Kidney glomerular epithelial cell (primary cell): Measurements from ENCODE around the gene TNIP1.

Experiments used
- DNase-seq: peaks from one replicate; lab custom pipeline; 2025; lab: John Stamatoyannopoulos, UW

TNIP1 gene

DNA sequence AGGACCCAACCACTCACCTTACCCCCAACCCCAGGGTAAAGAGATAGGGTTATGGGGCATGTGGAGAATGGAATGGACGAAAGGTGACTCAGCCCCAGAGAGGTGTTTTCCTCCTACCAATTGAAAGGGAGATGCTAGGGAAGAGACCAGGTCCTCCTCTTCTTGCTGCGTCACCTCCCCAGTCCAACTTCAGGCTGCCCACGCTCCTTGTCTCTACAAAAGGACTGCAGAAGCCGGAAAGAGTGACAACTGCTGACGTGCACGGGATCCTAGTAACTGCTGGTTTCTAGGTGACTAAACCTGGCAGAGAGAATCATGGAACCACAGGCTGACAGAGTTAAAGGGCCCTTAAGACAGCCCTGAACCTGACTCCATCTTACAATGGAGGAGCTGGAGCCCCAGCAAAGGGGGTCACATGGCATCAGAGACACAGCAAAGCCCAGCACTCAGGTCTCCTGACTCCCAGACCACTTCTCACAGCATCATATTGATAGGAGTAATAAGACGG, 58.3 kb downstream of the TNIP1 start:
- DNase-seq, result peak; percentile 56

DNA sequence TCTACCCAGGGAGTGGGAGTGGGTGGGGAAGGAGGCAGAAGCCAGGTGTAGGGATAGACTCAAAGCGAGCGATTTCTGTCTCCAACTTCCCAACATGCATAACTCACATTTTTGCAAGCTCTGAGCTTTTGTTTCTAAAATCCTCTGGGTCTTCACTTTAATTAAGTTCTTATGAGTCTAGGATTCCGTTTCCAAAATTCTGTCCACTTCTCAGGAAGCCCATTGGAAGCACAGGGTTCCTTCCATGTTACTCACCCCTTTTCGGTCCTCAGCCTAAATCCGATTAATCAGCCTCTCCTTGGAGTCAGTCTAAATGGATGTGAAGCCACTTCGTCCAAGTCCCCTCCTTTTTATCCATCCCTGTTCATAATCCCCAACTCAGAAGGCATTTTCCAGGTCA, 59.1 kb downstream of the TNIP1 start:
- DNase-seq, result no peak

DNA sequence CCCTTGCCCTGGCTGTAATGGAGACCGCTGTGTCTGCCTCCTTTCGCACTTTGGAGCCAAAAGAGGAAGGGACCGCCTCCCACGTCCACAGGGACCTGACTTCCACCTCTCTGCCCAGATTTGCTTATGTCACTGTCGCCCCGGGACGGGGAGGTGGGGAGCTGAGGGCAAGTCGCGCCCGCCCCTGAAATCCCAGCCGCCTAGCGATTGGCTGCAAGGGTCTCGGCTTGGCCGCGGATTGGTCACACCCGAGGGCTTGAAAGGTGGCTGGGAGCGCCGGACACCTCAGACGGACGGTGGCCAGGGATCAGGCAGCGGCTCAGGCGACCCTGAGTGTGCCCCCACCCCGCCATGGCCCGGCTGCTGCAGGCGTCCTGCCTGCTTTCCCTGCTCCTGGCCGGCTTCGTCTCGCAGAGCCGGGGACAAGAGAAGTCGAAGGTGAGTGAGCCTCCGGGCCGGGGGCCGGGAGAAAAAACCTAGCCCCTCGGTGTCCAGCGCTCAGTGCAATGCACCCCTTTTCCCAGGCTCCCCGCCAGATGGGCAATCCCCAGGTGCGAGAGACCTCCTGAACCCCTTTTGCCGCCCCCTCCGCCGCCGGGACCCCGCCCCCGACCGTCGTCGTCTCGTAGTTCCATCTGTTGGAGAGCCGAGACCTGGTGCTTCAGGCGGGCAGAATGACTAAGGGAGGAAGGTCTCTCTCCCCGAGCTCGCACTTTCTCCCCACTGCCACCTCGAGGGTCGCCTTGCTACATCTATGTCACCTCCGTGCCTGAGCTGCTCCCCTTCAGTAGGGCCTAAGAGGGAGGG, 60.3 kb downstream of the TNIP1 start, which contains the start of gene GPX3:
GPX3 (plus strand) TSS at position 288 of the 807 bp plus-strand sequence; CDS start at position 352, 64 bp downstream.
- no peak for DNase-seq

DNA sequence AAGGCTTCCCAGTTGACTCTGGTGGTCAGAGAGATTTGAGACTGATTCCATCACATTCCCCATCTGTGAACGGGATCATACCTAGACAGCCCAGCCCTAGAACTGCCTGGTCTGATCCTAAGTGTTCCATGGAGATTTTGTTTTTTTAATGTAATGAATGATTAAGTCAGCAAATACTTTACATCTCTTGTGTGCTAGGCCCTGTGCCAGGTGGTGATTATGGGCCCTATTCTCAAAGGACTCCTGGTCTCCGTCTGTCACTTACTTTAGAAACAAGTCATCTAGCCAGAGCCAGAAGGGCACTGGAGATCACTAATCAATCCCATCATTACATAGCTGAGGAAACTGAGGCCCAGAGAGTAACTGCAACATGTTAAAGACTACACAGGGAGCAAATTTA, 61.5 kb downstream of the TNIP1 start:
- DNase-seq, result no peak

DNA sequence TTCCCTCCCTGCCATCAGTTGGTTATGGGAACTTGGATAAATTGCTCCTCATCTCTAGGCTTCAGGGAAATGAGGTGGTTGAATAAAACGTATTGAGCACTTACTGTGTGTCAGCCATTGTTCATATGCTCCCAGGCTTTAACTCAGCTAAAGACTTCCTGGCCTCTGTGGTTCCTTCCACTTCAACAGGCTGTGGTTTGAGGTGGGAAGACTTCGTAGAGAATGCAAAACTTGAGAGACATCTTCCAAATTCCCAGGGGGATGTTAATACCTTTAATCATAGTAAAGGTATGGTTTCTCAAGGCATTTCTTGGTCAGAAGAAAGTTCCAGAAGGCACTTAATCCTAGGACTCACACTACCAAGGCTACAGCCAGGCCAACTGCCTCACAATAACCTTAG, 62.0 kb downstream of the TNIP1 start:
- DNase-seq, result no peak

DNA sequence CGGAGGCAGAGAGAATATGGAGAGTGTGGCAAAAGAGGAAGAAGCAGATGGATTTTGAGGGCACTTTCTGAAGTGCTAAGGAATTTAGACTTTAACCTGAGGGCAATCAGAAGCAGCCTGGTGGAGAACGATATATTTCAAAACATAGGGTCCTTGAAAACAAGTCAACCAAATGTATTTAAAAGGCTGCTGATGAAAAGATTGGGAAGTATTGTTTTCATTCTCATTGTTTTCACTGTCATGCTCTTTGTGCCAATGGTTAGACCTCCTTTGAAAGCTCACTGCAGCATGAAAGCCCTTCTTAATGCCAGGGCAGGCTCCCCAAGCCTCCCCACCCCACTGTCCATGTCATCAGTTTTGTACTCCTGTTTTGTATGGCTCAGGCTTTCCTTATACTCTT, 62.9 kb downstream of the TNIP1 start:
- DNase-seq, result no peak

DNA sequence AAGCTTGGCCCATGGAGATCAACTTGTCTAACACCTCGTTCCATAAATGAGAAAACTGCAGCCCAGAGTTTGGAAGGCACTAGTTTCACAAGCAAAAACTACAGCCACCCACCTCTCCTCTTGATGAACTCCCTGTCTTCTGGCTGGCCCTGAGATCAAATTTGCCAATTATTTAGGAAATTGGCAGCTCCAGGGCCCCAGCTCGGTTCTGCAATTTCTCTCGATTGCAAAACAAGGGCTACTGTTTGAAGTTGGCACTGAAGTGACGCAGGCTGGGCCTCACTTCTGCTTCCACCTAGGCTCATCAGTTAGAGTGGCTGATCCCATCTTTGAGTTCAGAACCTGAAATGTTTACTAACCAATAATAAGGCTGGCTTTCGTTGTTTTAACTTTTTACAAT, 64.1 kb downstream of the TNIP1 start:
- DNase-seq, result no peak

DNA sequence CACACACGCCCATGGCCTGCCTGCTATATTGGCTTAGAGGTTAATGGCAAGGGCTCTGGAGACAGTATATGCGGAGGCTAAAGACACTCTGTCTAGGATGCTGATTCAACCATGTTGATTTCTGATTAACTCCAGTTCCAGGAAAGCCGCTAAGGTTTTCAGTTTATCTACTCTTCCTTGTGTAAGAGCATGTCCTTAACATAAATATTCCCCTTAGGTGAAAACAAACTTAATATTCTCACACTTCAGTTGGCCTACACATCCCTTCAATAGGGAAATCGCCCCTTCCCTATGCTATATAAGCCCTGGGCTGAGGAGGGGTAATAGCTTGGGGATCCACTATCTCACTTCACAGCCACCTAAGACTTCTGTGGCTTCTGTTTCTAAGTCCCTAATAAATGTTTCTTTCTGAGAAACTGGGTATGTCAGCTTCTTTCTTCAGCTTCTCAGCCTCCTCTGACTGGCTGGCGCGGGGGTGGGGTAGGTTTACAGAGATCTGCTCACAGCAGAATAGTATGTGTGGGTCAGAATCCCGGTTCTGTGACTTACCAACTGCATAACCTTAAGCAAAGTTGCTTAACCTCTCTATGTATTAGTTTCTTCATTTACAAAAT, 64.8 kb downstream of the TNIP1 start:
- DNase-seq, result no peak

DNA sequence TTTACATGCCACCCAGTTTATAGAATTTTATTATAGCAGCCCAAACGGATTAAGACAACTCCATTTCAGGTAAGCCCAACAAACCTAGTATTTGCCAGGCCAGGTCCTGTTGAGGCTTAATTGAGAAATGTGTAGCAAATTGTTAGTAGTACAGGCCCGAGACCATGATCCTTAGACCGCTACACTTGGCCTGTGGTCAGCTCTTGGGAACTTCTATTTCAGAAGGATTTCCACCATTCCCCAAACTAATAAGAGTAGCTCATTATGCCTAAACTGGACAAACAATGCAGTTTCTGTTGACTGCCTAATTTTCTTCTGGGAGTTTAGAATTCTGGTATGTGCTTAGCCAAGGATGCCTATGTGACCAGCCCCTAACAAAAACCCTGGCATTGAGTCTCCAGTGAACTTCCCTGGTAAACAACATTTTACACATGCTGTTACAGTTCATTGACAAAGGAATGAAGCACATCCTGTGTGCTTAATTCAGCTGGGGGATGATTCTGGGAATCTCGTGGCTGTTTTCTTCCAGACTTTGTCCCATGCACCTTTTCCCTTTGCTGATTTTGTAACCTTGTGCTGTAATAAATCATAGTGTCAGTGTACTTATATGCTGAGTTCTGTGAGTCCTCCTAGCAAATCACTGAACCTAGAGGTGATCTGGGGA, 66.0 kb downstream of the TNIP1 start:
- DNase-seq, result peak; percentile 69

DNA sequence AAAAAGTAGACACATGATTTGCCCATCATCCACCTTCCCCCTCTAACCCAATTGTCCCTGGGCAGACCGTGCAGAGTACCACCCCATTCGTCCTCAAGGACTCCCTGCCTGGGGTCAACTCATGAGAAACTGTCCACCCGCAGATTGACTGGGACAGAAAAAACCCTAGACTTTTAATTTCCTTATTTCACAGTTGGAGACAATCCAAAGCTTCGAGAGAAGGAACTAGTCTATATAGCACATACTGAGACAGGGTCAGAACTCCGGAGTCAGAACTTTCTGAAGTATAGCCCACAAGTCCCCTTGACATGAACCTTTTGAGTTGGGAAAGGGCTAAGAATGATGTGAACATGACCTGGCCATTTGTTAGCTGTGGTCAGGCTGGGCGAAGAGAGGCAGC, 68.0 kb downstream of the TNIP1 start:
- DNase-seq, result no peak

DNA sequence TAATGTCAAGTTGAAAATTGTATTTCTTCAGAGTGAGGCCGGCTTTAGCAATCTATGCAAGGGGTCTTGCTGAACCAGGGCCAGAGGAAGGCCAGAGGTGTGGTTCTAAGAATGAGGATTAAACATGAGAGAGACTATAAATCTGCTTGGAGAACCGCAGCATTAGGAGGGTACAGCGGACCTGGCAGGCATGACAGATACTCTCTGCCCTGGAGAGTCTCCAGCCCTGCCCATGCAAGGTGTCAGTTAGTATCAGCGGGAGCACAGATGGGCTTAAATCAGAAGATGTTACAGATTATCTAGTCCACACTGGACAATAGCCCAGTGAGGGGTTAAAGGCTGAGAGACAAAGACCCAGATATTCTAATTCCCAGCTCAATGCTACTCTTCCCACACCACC, 71.9 kb downstream of the TNIP1 start:
- DNase-seq, result no peak

DNA sequence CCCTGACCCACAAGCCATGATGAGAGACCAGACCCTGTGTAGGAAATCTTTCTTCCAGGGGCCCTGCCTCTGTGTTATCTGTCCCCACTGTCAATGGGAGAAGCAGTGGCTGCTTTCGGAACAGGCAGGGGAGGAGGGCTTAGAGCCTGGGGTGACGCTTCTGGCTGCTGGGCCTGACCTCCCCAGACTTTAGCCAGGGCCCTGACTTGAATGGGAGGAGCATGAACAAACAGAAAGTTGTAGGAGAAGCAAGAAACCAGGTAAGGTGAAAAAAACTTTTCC, 72.7 kb downstream of the TNIP1 start:
- no peak for DNase-seq

DNA sequence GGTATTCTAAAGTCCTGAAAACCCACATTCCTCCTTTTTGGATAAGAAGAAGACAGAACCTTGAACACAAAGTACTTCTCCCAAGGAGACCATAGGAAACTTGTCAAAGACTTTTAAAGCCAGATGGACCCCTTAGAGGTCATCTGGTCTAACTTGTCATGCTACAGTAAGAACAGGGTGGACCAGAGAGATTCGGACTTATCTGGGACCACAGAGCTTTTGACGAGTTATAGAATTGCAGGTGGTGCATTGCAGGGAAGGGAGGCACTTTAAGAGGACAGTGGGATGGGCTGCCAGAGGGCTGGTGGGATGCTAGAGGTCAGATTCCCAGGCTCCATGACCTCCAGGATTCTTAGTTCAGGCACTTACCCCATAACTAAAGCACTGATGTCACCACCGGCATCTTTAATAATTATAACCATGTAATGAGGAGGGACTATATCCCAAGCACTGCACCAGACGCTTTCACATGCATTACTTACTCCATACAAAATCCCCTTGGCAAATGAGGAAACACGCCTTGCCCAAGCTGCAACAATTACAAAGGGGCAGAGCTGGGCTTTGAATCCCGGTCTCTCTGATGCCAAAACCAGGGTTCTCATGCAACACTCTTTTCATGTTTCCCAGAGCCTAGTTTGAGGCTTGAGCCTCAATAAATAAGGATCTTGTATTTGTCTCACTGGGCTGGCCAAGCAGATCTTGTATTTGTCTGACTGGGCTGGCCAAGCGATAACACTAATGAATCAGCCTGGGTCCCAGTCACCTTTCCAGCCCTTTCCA, 73.2 kb downstream of the TNIP1 start:
- no peak for DNase-seq

DNA sequence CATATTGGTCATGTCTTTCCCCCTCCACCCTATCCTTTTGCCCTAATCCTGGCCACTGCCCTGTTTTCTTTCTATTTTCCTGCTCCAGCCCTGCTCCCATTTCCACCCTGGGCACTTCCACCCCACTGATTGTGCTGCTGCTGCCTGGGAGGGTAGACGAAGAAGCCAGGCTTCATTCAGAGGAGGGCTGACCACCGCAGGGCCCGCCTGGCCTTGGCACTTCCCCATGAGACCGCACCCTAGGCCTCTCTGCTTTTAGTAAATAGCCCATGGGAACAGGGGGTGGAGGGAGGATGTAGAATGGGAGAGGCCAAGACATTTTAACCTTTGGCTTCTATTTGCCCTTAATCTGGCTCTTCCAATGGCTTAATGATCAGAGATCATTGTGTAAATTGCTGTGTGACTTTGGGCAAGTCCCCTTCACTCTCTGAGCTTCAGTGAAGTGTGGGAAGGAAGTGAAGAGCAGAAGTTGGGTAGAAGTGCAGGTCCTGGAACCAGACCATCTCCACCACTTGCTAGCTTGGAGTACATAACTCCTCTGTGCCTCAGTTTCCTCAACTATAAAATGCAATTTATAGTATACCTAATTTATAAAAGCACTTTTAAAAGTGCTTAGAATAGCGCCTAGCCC, 74.0 kb downstream of the TNIP1 start:
- DNase-seq, result no peak

DNA sequence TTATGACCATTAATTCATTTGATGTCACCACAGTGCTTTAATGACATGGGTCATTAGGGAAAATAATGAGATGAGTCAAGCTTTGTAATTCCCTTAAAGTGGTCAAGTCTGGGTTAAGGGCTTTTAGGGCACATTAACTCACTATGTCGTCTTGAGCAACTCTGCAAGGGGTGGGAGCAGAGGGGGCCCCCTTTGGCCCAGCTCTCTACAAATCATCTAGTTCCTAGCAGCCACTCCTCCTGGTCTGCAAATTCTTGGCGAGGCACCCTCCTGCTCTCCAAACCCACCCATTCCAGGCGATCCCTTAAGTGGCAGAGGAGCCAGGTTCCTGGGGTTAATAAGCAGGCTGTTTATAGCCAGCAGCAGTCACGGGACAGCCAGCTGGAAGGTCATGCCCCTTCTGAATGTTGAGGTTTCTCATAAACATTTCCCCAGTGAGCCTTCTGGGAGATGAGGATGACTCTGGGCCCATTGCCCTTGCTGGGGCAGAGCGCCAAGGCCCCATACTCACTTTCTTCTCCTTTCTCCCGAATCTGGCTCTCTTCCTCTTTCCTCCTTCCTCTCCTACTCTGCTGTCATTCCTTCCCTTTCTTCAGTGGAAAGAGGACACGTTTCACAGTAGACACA, 74.8 kb downstream of the TNIP1 start:
- no peak for DNase-seq

DNA sequence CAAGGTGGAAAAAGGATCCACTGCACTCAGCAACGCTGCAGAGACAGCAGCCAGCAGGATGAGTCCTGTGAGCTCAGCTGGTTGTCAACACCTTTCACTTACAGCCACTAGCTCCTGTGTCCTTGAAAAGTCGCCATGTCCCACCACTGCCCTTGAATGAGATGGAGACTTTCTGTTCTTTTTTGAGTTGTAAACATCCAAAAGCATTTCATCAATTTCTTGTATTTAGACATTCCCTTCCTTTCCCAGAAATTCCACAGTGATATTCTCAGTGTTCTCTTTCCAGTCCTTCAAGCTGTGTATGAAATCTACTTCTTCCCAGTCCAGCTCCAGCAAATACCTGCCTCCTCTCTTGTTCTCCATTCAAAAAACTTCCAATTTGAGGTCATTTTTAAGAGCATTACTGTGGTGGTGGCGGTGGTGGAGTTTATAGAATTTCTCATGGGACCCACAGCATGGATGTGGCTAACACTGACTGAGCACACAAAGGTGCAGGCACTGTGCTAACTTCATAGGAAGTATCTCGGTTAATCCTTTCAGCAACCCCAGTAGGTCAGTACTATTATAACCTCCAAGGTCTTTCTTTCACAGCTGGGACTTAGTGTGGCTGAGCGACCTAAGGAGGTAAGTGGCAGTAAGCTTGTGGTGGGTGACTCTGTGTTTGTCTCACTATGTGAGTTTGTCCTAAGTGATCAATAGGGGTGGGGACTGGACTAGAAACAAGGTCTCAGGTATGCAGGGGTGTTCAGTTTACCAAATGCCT, 75.5 kb downstream of the TNIP1 start:
- no peak for DNase-seq

DNA sequence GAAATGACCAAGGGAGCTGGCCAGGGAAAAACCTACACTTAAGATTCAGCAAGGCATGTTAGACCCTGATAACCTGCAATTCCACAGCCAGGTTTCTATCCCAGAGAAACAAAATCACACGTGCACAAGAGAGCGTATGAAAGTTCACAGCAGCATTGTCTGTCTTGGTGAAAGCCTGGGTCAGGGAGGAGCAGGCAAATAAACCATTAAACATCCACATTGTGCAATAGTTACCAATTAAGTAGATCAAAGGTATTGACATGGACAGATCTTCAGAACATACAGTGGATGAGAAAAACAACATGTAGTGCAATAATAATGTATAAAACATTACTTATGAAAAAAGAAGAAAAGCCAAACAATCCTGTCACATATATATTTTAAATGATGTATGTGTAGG, 76.3 kb downstream of the TNIP1 start:
- no peak for DNase-seq

DNA sequence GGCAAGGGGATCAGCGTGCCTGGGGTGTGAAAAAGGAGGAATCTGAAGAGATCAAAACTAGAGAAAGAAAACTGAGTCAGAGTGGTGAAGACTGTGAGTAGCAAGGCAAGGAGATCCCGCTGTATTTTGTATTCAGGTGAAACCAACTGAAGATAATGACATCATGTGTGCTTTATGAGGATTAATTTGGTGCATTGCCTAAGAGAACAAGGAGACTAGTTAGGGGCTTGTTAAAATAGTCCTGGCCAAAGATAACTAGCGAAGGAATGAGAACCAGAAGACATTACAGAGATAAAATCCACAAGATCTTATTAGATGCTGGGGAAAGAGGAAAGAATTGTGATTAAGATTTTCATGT, 77.4 kb downstream of the TNIP1 start:
- no peak for DNase-seq

DNA sequence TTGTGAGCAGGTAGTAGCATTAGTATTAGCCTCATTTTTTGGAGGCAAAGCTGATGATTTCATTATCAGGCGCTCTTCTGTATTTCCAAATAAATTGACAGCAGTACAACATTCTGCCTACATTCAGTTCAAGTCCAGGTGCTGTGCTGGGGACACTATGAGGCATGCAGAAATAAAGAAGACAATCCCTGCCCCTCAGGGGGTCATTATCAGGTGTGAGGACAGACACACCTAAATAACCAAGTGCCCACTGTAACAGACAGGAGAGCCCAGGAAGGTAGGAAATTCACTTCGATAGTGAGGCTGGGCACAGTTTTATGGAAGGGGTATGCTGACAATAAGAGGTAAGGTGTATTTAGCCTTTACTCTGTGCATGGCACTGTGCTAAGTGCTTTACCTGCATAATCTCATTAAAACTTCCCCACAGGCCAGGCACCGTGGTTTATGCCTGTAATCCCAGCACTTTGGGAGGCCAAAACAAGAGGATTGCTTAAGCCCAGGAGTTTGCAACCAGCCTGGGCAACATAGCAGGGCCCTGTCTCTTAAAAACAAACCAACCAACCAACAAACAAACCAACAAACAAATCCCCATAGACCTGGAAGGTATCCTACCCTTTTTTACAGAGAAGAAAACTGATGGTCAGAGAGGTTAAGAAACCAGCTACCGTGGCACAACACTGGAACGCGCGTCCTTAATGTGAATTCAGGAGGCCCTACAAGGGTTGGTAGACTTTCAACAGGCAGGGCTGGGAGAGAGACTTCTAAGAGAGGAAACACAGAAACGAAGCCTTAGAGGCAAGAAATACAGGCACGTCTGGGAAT, 77.9 kb downstream of the TNIP1 start:
- DNase-seq, result no peak

DNA sequence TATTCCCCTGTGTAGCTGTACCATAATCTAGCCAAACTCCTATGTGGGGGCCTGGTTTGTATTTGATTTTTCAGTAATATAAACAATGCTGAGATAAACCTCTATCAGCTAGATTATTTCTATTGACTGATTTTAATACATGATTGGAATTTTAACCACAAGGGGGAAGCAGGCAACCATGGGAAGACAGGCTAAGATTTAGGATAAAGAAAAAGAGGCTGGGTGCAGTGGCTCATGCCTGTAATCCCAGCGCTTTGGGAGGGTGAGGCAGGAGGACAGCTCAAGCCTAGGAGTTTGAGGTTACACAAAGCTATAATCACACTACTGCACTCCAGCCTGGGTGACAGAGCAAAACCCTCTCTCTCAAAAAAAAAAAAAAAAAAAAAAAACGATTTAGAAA, 78.6 kb downstream of the TNIP1 start:
- no peak for DNase-seq
